B cell (primary cell): Measurements from ENCODE around the gene KDM1B. TPM values are rescaled to one million over a fixed set of nuclear protein-coding genes. Genes with fewer than 3 reads are reported as not detected.

Experiments
- ATAC-seq: fragments of 200-7000 bp; cut with Tn5 transposase; one replicate; pipeline ENCODE4 v1.10.0; 2021; ENCODE audit warnings: low read depth, mild to moderate bottlenecking, moderate number of reproducible peaks, moderate library complexity
- CTCF ChIA-PET: fragments of 350-600 bp; sonication (Branson Sonifier 250); formaldehyde crosslinking; loops from one replicate; lab custom pipeline; 2021; ENCODE audit warnings: antibody characterized with exemption, inconsistent platforms; lab: Charles Lee
- POLR2A ChIA-PET: fragments of 350-600 bp; sonication (Branson Sonifier 250); formaldehyde crosslinking; loops from one replicate; lab custom pipeline; 2021; ENCODE audit warnings: antibody characterized with exemption; lab: Charles Lee
- DNase-seq: peaks from one replicate; pipeline ENCODE4 v3.0.0; 2013
- H2AFZ ChIP-seq: 2 replicates; pipeline ENCODE4 v1.6.1; 2012; ENCODE audit warnings: mild to moderate bottlenecking, low read depth, low read length; ENCODE audit not compliant: insufficient read depth, poor library complexity, severe bottlenecking
- H3K27ac ChIP-seq, 2 donors: 1 replicate in 1 of 2; 2 replicates in 1 of 2; pipeline ENCODE4 v1.5.1; 2012 to 2013; ENCODE audit warnings: low read length in 2 of 2, mild to moderate bottlenecking in 2 of 2, moderate library complexity in 1 of 2
- H3K27me3 ChIP-seq, 4 experiments: fragments of 200-600 bp in 1 of 4; sonication (generic) in 1 of 4; replicated peaks in 1 of 4; 1 replicate in 2 of 4; 2 replicates in 2 of 4; pipeline versions ENCODE4 v1.6.1 to v1.7.0; 2013 to 2016; ENCODE audit warnings: low read length in 3 of 4, mild to moderate bottlenecking in 2 of 4, mixed read lengths in 1 of 4, moderate library complexity in 1 of 4; ENCODE audit not compliant: insufficient read depth in 4 of 4, control insufficient read depth in 3 of 4; ENCODE audit errors: control extremely low read depth in 1 of 4
- H3K36me3 ChIP-seq, 2 experiments: replicated peaks in 1 of 2; 1 replicate in 1 of 2; 2 replicates in 1 of 2; pipeline versions ENCODE4 v1.6.1 to v1.7.1; 2013; ENCODE audit warnings: low read length in 1 of 2; ENCODE audit not compliant: insufficient read depth in 2 of 2, control insufficient read depth in 1 of 2; ENCODE audit errors: control extremely low read depth in 1 of 2, extremely low read depth in 1 of 2
- H3K4me1 ChIP-seq, 2 donors: fragments of 200-600 bp in 1 of 2; sonication (generic) in 1 of 2; 1 replicate in 1 of 2; 2 replicates in 1 of 2; pipeline versions ENCODE4 v1.5.1 to v1.6.1; 2013 to 2017; ENCODE audit warnings: low read length in 2 of 2; ENCODE audit not compliant: control insufficient read depth in 2 of 2, insufficient read depth in 2 of 2
- H3K4me2 ChIP-seq: replicated peaks from 2 replicates; pipeline ENCODE3; 2012; ENCODE audit warnings: mild to moderate bottlenecking, low read depth, low read length; ENCODE audit not compliant: poor library complexity, severe bottlenecking
- H3K4me3 ChIP-seq, 5 experiments: fragments of 200-600 bp in 1 of 5; sonication (generic) in 1 of 5; 1 replicate in 3 of 5; 2 replicates in 2 of 5; pipeline versions ENCODE4 v1.5.1 to v1.7.0; 2011 to 2016; ENCODE audit warnings: low read length in 4 of 5, mild to moderate bottlenecking in 4 of 5, low read depth in 2 of 5, control low read depth in 1 of 5, moderate library complexity in 1 of 5; ENCODE audit not compliant: insufficient read depth in 1 of 5; ENCODE audit errors: control extremely low read depth in 1 of 5, extremely low read depth in 1 of 5
- H3K79me2 ChIP-seq: fragments of 200-600 bp; sonication (generic); one replicate; pipeline ENCODE4 v1.6.0; 2016; ENCODE audit warnings: low read length; ENCODE audit not compliant: control insufficient read depth, insufficient read depth
- H3K9ac ChIP-seq: fragments of 200-600 bp; sonication (generic); 2 replicates; pipeline ENCODE4 v1.6.1; 2017; ENCODE audit warnings: mild to moderate bottlenecking, low read length, moderate library complexity
- H3K9me3 ChIP-seq, 3 donors: one replicate each; pipeline versions ENCODE4 v1.6.1 to v1.7.1; 2013; ENCODE audit warnings: low read length in 2 of 3; ENCODE audit not compliant: control insufficient read depth in 2 of 3, insufficient read depth in 1 of 3; ENCODE audit errors: control extremely low read depth in 1 of 3
- H4K20me1 ChIP-seq: 2 replicates; pipeline ENCODE4 v1.6.0; 2012; ENCODE audit warnings: mild to moderate bottlenecking, low read length; ENCODE audit not compliant: insufficient read depth, control insufficient read depth, poor library complexity, severe bottlenecking
- H3K27ac Mint-ChIP-seq: one replicate; pipeline ENCODE4 v1.8.0; 2021; ENCODE audit warnings: mixed read lengths
- H3K27me3 Mint-ChIP-seq: one replicate; pipeline ENCODE4 v1.8.0; 2021; ENCODE audit warnings: mixed read lengths
- H3K4me1 Mint-ChIP-seq: one replicate; pipeline ENCODE4 v1.8.0; 2021; ENCODE audit warnings: mixed read lengths
- H3K4me3 Mint-ChIP-seq: one replicate; pipeline ENCODE4 v1.8.0; 2021; ENCODE audit warnings: mixed read lengths
- H3K9me3 Mint-ChIP-seq: one replicate; pipeline ENCODE4 v1.8.0; 2022; ENCODE audit warnings: mixed read lengths; ENCODE audit not compliant: insufficient read depth
- EZH2 ChIP-seq: IDR thresholded peaks from 2 replicates; pipeline ENCODE4 v1.6.1; 2012; ENCODE audit warnings: borderline replicate concordance, low read depth, mild to moderate bottlenecking, moderate library complexity, low read length; ENCODE audit not compliant: insufficient read depth, poor library complexity, severe bottlenecking
- WGBS: methylation state at CpG from one replicate; pipeline ENCODE4 v1.1.5; 2013; ENCODE audit warnings: missing lambda C conversion rate; ENCODE audit not compliant: insufficient coverage; 5-methylcytosine and 5-hydroxymethylcytosine counted together
- intact Hi-C: fragments of 100-400 bp; cut with micrococcal nuclease; formaldehyde crosslinking; loops from one replicate; pipeline ENCODE4 v1.10.0; 2022
- polyA plus RNA-seq: library from polyadenylated mRNA; depleted of rRNA; stranded (reverse); fragments of >200 nt; gene quantifications from 2 replicates; pipeline ENCODE4 v1.2.3, GENCODE V29; 2012
- total RNA-seq, 2 donors: library from RNA; stranded (reverse); fragments of 120-200 nt in 1 of 2; gene quantifications; 1 replicate in 1 of 2; 2 replicates in 1 of 2; pipeline versions ENCODE4 v1.2.3 to v1.2.4, GENCODE V29; 2013 to 2022
- TF ChIP-seq, protein P1 (sequence below): fragments of 200-600 bp; IDR thresholded peaks from one replicate; pipeline ENCODE4 v1.8.0; 2022; ENCODE audit warnings: antibody characterized with exemption, mild to moderate bottlenecking

Gene KDM1B
- total and polyA plus RNA-seq, 2 donors (not counting 1 experiment from before 2014, with no cell fraction given): 10.9 to 16.0 TPM

DNA sequence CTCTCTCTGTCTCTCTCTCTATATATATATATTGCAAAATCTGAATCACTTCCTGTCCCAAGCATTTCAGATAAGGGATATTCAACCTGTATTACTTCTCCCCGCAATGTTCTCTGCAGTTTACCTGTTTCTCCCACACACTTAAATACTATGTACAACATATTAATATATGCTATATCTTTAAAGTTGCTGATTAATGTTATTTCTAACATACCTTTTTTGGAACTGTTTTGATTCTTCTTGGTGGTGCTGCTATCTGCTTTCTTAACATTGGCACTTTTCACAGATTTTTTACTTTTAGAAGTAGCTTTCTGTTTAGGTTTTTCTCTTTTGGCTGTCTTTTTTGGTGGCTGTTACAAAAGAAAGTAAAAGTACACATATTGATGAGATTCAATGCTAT lies 81.9 kb downstream of the KDM1B start:
- no peaks in the 10 kb centered on the region for H3K4me1 ChIP-seq
- DNase-seq (no peak), ATAC-seq (no peak)
- H3K27ac Mint-ChIP-seq: no peak overlapping the region
- H3K4me3 ChIP-seq: no peak overlapping the region
- no peaks in the 10 kb centered on the region for H3K4me1 Mint-ChIP-seq
- H3K9me3 ChIP-seq: no peaks in the 10 kb centered on the region
- no peaks in the 10 kb centered on the region for H4K20me1 ChIP-seq
- H3K36me3 ChIP-seq: peaks cover 14 to 47% of the 10 kb centered on the region in 2 experiments
- H2AFZ ChIP-seq: no peak overlapping the region
- H3K27ac ChIP-seq: no peak overlapping the region
- no CpG with 5 or more reads among the region's 1 CpG for WGBS
- CTCF ChIA-PET: interaction anchor here (1.6 kb wide), 1 partner anchor 23 kb away, joined by 5 read pairs; no protein-coding TSS in a partner anchor
- H3K4me2 ChIP-seq: no peak overlapping the region
- H3K27me3 Mint-ChIP-seq: no peaks in the 10 kb centered on the region
- POLR2A ChIA-PET: no interaction called here
- H3K9ac ChIP-seq: no peak overlapping the region
- intact Hi-C loops: no loop called here
- no peaks in the 10 kb centered on the region for H3K27me3 ChIP-seq
- no peak overlapping the region for H3K4me3 Mint-ChIP-seq
- H3K79me2 ChIP-seq: peaks cover 17% of the 10 kb centered on the region
- peaks cover 5% of the 10 kb centered on the region for H3K9me3 Mint-ChIP-seq
- no peak for TF ChIP-seq EZH2
- TF ChIP-seq, protein P1, sequence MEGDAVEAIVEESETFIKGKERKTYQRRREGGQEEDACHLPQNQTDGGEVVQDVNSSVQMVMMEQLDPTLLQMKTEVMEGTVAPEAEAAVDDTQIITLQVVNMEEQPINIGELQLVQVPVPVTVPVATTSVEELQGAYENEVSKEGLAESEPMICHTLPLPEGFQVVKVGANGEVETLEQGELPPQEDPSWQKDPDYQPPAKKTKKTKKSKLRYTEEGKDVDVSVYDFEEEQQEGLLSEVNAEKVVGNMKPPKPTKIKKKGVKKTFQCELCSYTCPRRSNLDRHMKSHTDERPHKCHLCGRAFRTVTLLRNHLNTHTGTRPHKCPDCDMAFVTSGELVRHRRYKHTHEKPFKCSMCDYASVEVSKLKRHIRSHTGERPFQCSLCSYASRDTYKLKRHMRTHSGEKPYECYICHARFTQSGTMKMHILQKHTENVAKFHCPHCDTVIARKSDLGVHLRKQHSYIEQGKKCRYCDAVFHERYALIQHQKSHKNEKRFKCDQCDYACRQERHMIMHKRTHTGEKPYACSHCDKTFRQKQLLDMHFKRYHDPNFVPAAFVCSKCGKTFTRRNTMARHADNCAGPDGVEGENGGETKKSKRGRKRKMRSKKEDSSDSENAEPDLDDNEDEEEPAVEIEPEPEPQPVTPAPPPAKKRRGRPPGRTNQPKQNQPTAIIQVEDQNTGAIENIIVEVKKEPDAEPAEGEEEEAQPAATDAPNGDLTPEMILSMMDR: no peak

DNA sequence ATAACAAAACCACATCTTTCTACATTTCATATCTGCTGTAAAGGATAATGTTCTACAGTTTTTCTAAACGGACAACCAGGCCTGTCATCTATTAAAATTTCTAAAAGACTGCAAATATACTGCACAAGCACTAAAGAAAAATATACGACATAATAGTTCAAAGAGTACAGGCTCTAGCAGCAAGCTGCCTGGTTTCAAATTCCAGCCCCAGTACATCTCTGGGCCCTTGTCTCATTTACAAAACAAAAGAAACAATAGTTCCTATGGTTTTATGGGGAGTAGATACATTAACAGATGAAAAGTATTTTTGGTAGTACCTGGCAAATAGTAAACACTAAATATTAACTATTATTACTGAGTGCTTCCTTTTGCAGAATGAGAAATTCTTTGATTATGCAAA lies 85.0 kb downstream of the KDM1B start:
- no peak overlapping the region for H3K4me3 ChIP-seq
- no peak for TF ChIP-seq EZH2
- TF ChIP-seq, protein P1: no peak
- H3K79me2 ChIP-seq: peaks cover 24% of the 10 kb centered on the region
- no peak overlapping the region for H2AFZ ChIP-seq
- no peaks in the 10 kb centered on the region for H3K27me3 ChIP-seq
- DNase-seq: no peak
- ChIA-PET POLR2A (no interaction called here), CTCF (no interaction called here)
- Mint-ChIP-seq H3K27me3 (no peaks in the 10 kb centered on the region), H3K27ac (no peak overlapping the region), H3K9me3 (no peaks in the 10 kb centered on the region), H3K4me3 (no peak overlapping the region), H3K4me1 (peaks cover 2% of the 10 kb centered on the region)
- no peak for ATAC-seq
- no peak overlapping the region for H3K27ac ChIP-seq
- no peak overlapping the region for H3K9ac ChIP-seq
- intact Hi-C loops: no loop called here
- no peaks in the 10 kb centered on the region for H3K9me3 ChIP-seq
- no CpG with 5 or more reads among the region's 2 CpGs for WGBS
- H3K4me1 ChIP-seq: no peaks in the 10 kb centered on the region
- H3K36me3 ChIP-seq: peaks cover 19 to 55% of the 10 kb centered on the region in 2 experiments
- no peak overlapping the region for H3K4me2 ChIP-seq
- no peaks in the 10 kb centered on the region for H4K20me1 ChIP-seq
